HG03565 (cell line): ENCODE measurements around the gene SOX6.
"Not testable (repeated sequence)": the region's sequence is repeated elsewhere in the genome, so short reads cannot be mapped to it uniquely, and the experiment has no call there.

Source experiments
- ATAC-seq: cut with Tn5 transposase; IDR thresholded peaks from one replicate; pipeline ENCODE4 v1.9.1; 2021; ENCODE audit warnings: mild to moderate bottlenecking, moderate library complexity; ENCODE audit not compliant: unreplicated experiment

Gene SOX6

DNA sequence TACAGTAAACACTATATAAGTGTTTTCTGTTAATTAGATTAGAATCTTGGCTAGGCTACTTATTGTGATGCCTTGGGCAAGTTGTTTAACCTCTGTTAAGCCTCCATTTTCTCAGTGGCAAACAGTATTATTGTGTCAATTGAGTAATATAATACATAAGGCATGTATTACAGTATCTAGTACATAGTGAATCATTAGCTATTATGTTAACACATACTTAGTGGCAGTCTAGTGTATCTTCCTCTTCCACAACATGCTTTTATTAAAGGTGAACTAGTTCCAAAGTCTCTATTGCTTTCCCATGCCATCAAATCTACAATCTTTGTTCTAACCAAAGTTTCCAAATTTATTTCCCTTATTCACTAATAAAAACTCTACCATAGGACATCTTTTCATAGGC is 200.9 kb downstream of the SOX6 start:
- no peak for ATAC-seq

DNA sequence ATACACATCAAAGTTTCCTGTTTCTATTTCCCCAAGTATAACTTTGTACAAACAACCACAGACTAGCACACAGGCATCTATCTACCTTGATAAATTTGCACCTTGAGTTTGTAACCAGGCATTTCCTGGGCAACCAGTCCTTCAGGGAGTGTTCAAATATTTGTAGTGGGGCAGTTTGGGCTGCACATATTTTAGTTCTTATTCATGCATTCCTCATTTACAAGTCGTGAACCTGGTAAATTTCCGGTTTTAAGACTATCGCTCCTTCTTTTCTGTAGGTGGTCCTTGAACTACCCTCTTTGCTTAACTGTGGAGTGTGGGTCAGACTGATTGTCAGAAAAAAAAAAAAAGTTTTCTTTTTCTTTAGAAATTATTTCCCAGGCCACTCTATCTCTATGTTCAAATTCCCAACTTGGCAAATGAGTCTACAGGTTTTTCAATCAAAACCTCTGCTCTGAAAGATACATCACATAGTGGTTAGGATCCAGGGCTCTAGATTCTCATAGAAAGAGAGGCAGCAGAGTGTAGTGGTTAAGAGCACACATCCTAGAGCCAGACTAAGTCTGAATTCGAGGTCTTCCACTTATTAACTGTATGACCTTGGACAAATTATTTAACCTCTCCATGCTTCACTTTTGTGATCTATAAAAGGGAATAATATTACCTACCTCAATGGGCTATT is 201.5 kb downstream of the SOX6 start:
- no peak for ATAC-seq

DNA sequence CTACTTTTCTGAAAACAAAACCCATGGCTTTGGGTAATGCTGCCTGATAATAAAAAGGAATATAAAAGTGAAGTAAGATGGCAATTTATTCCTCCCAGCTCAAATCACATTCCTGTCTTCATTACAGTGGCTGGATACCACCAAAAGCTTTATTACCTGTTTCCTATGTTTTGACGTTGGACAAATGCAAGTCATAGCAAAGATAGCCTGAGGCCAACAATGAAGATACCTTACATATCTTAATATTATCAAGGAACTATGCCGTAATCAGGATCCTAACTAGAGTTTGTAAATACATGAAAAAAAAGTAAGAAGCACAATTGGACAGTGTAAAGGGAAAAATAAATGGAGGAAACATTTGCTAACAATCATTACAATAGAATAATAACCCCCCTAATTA is 202.4 kb downstream of the SOX6 start:
- ATAC-seq = no peak

DNA sequence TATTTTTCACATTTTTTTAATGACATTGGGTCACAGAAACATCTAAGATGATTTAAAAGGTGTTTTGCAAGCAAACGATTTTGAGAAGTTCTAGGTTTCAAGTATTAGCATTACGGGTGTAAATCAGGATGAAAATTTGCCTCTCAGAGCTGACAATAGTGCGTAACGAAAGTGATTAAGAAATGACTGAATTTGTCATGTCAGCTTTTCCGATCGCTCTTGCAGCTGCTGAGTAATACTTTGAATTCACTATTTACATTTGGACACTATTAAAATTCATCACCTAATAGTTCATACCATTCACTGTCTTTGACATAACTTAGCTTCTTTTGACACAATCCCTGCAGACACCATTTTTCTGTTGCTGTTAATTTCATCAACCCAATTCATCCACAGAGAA is 205.2 kb downstream of the SOX6 start:
- no peak for ATAC-seq

DNA sequence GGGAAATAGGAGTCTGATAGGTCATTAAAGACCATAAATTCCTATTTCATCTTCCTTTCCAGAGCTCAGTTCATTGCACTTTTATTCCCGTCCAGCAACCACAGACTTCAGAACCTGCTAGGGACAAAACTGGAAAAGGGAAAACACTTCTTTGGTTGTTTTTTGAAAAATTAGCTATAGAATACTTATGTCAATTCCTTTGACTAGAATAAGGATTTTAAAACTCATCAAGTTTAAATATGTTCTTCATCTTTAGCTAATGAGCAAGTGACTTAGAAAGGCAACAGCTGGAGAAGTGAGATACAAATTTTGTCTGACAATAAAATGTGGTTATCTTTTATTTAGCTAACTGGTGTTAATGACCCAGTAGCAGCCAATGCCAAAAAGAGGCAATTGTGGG is 206.9 kb downstream of the SOX6 start:
- ATAC-seq = no peak

DNA sequence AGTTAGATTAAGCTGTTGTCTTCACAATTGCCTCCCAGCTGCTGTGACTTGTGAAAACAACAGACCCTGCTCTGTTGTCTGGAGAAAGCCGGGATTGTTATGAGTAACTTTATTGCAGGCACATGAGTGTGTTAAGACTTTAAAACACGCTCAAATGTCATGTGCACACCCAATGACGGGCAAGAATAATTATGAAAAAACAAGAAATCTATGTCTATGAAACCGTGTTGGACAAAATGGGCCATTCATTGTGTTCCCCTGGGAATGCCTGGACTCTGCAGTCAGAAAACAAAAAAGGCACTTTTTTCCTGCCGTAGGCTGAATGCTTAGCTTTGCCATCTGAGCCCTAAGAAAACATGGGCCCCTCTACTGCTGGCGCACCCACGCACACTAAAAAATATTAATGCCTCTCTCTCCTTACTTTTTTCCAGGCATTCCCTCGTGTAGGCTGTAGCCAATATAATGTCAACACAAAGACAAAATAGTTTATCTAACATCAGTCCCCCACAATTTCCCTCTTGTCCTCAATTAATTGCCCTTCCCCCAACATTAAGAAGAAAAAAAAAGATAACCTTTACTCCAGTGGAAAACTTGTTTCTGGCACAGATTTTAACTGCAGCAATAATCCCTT is 207.9 kb downstream of the SOX6 start:
- ATAC-seq = no peak

DNA sequence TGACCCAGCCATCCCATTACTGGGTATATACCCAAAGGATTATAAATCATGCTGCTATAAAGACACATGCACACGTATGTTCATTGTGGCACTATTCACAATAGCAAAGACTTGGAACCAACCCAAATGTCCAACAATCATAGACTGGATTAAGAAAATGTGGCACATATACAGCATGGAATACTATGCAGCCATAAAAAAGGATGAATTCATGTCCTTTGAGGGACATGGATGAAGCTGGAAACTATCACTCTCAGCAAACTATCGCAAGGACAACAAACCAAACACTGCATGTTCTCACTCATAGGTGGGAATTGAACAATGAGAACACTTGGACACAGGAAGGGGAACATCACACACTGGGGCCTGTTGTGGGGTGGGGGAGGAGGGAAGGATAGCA is 209.4 kb downstream of the SOX6 start:
- ATAC-seq = not testable (repeated sequence)

DNA sequence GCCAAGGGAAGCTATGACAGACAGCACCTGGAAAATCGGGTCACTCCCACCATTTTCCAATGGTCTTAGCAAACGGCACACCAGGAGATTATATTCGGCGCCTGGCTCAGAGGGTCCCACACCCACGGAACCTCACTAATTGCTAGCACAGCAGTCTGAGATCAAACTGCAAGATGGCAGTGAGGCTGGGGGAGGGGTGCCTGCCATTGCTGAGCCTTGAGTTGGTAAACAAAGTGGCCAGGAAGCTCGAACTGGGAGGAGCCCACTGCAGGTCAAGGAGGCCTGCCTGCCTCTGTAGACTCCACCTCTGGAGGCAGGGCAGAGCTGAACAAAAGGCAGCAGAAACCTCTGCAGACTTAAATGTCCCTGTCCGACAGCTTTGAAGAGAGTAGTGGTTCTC is 214.7 kb downstream of the SOX6 start:
- not testable (repeated sequence) for ATAC-seq

DNA sequence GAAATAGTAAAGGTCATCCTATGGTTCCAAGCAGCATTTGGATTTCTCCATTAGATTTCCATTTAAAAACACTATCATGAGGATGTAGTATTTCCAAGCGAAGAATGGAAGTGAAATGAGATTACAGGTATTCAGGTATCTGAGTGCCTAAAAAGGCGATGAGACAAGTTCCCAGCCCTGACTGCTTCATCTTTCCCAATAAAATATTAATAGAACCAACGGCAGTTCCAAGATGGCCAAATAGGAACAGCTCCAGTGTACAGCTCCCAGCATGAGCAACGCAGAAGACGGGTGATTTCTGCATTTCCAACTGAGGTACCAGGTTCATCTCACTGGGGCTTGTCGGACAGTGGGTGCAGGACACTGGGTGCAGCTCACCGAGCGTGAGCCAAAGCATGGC is 215.2 kb downstream of the SOX6 start:
- not testable (repeated sequence) for ATAC-seq

DNA sequence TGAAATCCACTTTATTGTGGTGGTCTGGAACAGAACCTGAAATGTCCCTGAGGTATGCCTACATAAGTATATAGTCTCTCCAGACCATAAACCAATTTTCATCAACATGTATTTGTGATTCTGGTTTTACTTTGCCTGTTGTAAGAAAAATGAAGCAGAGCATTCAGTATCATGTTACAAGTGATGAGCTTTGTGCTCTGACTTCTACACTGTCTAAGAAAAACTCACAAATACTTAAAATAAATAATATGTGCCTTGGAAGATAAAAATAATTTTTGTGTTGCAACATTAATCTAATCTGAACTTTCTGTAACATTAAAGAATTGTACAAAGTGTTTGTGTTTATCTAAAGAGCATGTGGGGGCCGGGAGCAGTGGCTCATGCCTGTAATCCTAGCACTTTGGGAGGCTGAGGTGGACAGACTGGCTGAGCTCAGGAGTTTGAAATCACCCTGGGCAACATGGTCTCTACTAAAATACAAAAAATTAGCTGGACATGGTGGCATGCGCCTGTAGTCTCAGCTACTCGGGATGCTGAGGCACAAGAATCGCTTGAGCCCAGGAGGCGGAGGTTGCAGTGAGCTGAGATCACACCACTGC is 219.5 kb downstream of the SOX6 start:
- ATAC-seq = no peak

DNA sequence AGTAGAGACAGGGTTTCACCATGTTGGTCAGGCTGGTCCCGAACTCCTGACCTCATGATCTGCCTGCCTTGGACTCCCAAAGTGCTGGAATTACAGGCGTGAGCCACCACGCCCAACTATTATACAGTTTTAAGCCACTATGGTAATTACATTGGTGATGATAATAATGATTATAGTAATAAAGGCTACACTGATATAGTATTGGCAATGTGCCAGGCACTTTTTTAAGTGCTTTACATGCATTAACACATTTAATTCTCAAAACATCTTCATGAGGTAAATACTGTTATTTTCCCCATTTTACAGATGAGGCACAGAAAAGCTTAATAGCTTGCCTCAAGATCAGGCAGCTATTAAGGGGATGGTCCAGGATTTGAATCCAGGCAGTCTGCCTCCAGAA is 222.5 kb downstream of the SOX6 start:
- no peak for ATAC-seq

DNA sequence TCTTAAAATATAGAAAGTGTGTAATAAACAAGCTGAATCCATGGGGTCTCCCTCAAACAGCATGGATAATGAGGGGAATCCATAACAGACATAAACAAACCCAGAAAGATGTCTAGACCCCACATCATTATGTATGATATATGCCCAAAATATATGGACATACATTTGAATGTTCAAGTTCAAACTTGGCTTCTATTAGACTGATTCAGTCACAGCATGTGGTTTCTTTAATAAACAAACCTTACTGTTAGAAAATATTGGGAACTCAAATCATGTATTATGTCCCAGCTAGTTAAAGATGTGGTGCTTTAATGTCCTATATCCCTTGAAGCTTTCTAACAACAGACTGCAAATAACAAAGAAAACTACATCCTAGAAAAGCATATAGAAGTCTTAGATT is 228.6 kb downstream of the SOX6 start:
- no peak for ATAC-seq

DNA sequence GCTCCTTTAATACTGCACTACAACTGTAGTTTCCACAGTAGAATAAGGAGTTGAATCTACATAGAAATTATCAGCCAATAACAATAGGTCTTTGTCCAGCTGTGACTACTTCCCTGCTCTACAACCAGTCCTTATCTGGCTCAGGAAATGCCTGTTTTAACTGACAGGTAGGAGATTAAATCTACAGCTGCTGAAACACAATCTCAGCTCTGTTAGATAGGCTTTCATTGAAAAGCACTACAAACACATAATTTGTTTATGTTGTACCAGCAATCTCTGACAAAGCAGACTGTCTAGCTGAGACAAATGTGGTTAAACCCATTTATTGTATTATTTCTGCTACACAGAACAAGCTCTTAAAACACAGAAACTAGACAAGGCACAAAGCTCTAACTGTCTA is 230.0 kb downstream of the SOX6 start:
- ATAC-seq = no peak

DNA sequence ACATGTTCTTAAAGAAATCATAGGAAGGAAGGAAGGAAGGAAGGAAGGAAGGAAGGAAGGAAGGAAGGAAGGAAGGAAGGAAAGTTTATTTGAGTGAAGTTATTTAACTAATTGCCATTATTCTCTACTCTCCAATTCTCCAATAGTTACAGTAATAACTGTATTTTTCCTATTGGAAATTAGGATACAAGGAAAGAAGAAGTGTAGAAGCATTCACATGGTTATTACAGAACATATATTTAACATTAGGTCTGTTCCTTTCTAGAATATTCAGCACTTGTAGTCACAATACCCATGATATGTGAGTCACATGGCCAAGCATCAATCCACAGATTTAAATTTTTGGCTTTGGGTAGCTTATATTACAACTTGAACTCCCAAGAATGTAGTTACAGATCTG is 230.6 kb downstream of the SOX6 start:
- ATAC-seq = no peak

DNA sequence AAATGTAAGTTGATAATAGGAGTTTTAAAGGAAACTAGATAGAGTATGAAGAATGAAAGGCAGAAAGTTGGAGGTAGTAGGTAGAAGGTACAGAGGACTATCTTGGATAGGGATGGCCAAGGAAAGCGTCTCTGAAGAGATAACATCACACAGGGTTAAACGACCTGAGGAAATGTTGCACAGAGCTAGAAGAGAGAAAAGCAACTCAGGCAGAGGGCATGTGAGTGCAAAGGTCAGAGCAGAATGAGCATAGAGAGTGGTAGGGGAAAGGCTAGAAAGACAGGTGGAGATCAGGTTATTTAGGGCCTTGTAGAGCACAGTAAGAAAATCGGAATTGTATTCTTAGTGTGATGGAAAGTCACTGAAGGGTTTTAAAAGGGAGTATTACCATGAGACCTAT is 232.0 kb downstream of the SOX6 start:
- ATAC-seq = no peak

DNA sequence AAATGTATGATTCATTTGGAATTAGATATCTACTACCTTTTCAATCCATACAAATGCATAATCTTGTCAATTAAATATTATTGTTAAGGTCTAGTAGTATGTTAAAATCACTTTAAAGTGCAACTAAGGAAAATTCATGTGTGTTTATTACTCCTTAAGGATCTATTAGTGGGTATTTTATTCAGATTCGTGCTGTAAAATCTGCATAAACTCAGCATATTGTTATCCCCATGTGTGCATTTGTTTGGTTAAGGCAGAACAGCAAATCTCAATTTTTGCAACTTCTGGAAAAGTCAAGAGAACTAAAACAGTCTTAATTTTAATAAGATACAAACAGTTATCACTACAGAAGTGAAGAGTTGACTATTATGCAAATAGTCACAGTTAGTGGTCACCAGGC is 234.5 kb downstream of the SOX6 start:
- no peak for ATAC-seq

DNA sequence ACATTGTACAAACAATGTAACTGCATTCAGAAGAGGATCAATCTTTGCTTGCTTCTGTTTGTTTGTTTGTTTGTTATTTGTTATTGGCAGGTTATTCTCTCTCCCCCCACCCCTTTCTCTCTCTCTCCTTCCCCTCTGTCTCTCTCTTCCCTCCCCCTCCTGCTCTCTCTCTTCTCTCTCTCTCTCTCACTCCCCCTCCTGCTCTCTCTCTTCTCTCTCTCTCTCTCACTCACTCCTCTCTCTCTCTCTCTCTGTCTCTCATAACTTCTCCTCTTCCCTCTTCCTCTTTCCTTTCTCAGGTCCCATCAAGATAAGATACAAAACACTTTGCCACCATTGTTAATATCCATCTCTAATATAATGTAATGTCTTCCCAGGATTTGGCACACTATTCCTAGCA is 236.3 kb downstream of the SOX6 start:
- no peak for ATAC-seq

DNA sequence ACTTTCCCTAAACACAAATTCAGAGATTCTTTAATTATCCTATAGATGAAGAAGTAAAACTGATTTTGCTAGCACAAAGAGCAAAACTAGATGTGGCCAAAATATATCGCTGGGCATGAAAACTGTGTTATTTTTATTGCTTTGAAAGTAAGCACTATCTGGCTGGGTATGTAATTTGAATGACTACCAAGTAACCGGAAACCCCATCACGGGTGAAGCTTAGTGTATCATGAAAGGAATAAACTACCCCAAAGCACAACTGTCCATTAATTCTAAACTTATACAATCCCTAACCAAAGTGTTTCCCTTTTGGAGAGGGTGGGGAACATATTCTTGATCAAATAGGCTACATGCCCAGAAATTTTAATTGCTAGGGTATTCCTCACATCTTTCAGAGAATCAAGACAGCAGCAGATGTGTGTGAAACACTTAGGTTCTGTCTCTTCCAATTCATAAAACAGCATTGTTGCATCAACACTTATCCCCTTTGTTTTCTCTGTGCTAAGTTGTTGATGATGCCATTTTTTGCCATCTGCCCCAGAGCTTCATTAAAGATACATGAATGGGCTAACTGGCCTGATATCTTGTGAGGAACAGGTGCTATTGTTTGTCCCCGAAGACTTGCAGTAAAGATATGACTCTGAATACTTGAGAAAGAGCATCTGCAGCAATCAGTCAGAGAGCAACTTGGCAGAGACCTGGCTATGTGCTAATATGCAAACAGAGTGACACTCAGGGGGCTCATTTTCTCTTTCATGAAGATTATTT is 238.2 kb downstream of the SOX6 start:
- ATAC-seq = no peak

DNA sequence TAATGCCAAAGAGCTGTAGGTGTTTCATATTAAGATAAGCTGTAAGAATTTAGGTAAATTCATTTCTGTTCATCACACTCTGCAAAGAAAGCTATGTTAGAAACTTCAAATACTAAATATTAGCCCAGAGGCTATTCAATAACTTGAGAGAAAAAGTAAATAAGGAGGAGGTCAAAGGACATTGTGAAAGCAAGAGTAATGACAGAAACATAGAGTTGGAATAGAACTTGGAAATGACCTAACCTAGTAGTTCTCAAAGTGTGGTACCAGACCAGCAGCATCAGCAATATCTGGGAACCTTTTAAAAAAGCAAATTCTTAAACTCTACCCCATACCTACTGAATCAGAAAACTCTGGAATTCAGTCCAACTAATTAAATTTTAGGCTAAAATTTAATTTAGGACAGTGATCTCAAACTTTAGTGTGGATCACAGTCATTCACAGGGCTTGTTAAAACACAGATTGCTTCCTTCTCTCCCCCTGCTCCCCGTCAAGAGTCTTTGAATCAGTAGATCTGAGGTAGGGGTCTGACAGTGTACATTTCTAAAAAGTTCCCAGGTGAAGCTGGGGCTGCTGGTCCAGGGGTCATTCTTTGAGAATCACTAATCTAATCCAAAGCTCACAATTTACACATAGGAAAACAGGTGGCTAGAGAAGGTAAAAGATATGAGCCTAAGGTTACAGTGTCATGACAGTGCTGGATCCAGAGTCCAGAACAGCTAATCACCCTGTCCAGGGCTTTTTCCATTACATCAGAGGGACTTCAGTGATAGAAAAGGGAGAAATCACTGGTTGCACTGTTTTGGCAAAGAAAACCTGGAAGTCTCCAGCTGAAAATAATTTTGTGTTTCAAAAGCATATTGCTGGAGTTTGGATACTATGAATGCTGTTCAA is 241.1 kb downstream of the SOX6 start:
- no peak for ATAC-seq

DNA sequence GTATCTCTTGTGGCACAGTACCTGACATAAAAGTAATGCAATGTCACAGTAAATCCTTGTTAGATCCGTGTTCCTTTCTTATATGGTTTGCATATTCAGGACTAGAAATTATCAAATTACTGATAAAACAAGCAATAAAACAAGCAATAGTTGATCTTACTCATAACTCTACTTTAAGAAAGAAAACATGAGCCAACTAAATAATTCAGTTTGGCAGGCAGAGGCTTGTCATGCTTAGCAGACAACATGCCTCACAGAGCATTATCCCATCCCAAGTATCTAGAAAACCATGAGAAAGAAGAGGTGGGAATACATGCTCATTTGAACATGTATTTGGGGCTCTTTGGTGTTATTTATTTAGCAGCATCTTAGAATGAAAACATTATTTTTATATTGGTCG is 241.9 kb downstream of the SOX6 start:
- ATAC-seq = no peak

DNA sequence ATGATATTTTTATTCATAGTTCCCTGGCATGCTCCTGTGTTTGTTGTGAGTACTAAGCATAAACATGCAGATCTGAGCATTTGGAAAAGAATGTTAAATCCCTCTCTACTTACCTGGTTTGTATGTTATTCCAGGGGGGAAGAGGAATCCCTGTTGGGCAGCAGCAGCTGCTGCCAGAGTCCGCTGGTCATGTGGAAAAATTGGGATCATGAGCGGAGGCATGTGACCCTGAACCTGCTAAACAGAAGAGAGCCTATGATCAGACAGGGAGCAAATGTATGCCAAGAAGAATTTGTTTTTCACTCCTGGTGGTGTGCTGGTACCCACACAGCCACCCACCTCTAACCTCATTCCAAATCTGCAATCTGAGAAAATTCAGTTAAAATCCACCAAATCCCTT is 244.7 kb downstream of the SOX6 start:
- no peak for ATAC-seq
